SH-SY5Y (cell line): Measurements from ENCODE around the gene SPEM3.

Source experiments
- GATA2 ChIP-seq: IDR thresholded peaks from 2 replicates; pipeline ENCODE4 v1.6.1; 2011; ENCODE audit warnings: mild to moderate bottlenecking, low read depth, low read length
- GATA3 ChIP-seq: IDR thresholded peaks from 2 replicates; pipeline ENCODE4 v1.6.1; 2011; ENCODE audit warnings: low read depth, mild to moderate bottlenecking, low read length, moderate library complexity

The SPEM3 gene

GRCh38 chr17:7462474-7463371, 34.1 kb downstream of the SPEM3 start:
- no peak for TF ChIP-seq GATA3
- no peak for TF ChIP-seq GATA2

- no peak for TF ChIP-seq GATA3
Observed at GRCh38 chr17:7463372-7463846, 34.8 kb downstream of the SPEM3 start.

- no peak for TF ChIP-seq GATA3
- TF ChIP-seq GATA2 = no peak
Observed at GRCh38 chr17:7464081-7464480, 35.4 kb downstream of the SPEM3 start.

GRCh38 chr17:7465597-7466275, 37.1 kb downstream of the SPEM3 start:
- TF ChIP-seq GATA2 = no peak
- no peak for TF ChIP-seq GATA3

GRCh38 chr17:7466318-7466638, 37.6 kb downstream of the SPEM3 start:
- TF ChIP-seq GATA3 = no peak
- TF ChIP-seq GATA2 = no peak

- TF ChIP-seq GATA2 (no peak), GATA3 (no peak)
Observed at GRCh38 chr17:7466639-7467341, 38.1 kb downstream of the SPEM3 start.

- no peak for TF ChIP-seq GATA3
- TF ChIP-seq GATA2 = no peak
Observed at GRCh38 chr17:7467498-7467897, 38.8 kb downstream of the SPEM3 start.

GRCh38 chr17:7468290-7468689, 39.6 kb downstream of the SPEM3 start:
- TF ChIP-seq GATA2 (no peak), GATA3 (no peak)

GRCh38 chr17:7468804-7469389, 40.2 kb downstream of the SPEM3 start:
- TF ChIP-seq GATA2 (no peak), GATA3 (no peak)

GRCh38 chr17:7471729-7472128, 43.1 kb downstream of the SPEM3 start:
- TF ChIP-seq GATA3 (no peak), GATA2 (no peak)

GRCh38 chr17:7475764-7476422, 47.2 kb downstream of the SPEM3 start:
- TF ChIP-seq GATA2 (no peak), GATA3 (no peak)

GRCh38 chr17:7476494-7476893, 47.8 kb downstream of the SPEM3 start:
- TF ChIP-seq GATA2 (no peak), GATA3 (no peak)

GRCh38 chr17:7476951-7477350, 48.3 kb downstream of the SPEM3 start:
- TF ChIP-seq GATA3 (no peak), GATA2 (no peak)
